K562 (cell line): Measurements from ENCODE around the gene KIF17. TPM values are rescaled to one million over a fixed set of nuclear protein-coding genes. Genes with fewer than 3 reads are reported as not detected.

Experiments
- BMI1 ChIP-seq: fragments of 150-350 bp; IDR thresholded peaks from 2 replicates; pipeline ENCODE4 v1.6.1; 2014; ENCODE audit warnings: low read length
- CBFB ChIP-seq: sonication (generic); formaldehyde crosslinking; IDR thresholded peaks from 2 replicates; pipeline ENCODE4 v1.4.0; 2020; ENCODE audit warnings: mild to moderate bottlenecking, missing genetic modification reagents
- CHD2 ChIP-seq: IDR thresholded peaks from 2 replicates; pipeline ENCODE4 v1.6.1; 2011; ENCODE audit warnings: low read depth, low read length
- CHD4 ChIP-seq: fragments of 200-600 bp; sonication (generic); IDR thresholded peaks from 3 replicates; pipeline ENCODE4 v1.6.1; 2012; ENCODE audit warnings: low read depth, mild to moderate bottlenecking, mixed read lengths, low read length, inconsistent platforms; ENCODE audit not compliant: insufficient read depth, insufficient replicate concordance, poor library complexity, severe bottlenecking
- COPS2 ChIP-seq: fragments of 450-650 bp; conservative IDR thresholded peaks from 2 replicates; pipeline ENCODE4 v1.6.1; 2016; ENCODE audit warnings: mild to moderate bottlenecking, moderate library complexity
- E2F1 ChIP-seq: sonication (generic); formaldehyde crosslinking; IDR thresholded peaks from 2 replicates; pipeline ENCODE4 v1.8.1; 2023; ENCODE audit warnings: mild to moderate bottlenecking, missing genetic modification reagents, moderate library complexity
- FOS ChIP-seq: IDR thresholded peaks from 3 replicates; pipeline ENCODE4 v1.6.1; 2011; ENCODE audit not compliant: insufficient read length; ENCODE audit errors: extremely low read depth
- FOXK2 ChIP-seq, 2 experiments: fragments of 450-650 bp; IDR thresholded peaks in 1 of 2; conservative IDR thresholded peaks in 1 of 2; 2 replicates each; pipeline ENCODE4 v1.6.1; 2016; ENCODE audit warnings: low read depth in 2 of 2, mild to moderate bottlenecking in 1 of 2
- ID3 ChIP-seq, 2 experiments: fragments of 250-450 bp in 1 of 2; fragments of 450-650 bp in 1 of 2; sonication (Bioruptor Pico) in 1 of 2; IDR thresholded peaks; 2 replicates each; pipeline versions ENCODE4 v1.6.1 to v1.8.0; 2016 to 2021; ENCODE audit warnings: mild to moderate bottlenecking in 2 of 2, moderate library complexity in 2 of 2, missing compliant biosample characterization in 1 of 2, missing genetic modification characterization in 1 of 2
- ILF3 ChIP-seq: fragments of 450-650 bp; IDR thresholded peaks from 2 replicates; pipeline ENCODE4 v1.6.1; 2018; ENCODE audit warnings: antibody characterized with exemption, mild to moderate bottlenecking, moderate library complexity, borderline replicate concordance
- JUNB ChIP-seq: fragments of 450-650 bp; formaldehyde crosslinking; conservative IDR thresholded peaks from 2 replicates; pipeline ENCODE4 v1.4.0; 2020; ENCODE audit warnings: mild to moderate bottlenecking
- KLF16 ChIP-seq: IDR thresholded peaks from 2 replicates; pipeline ENCODE4 v1.6.1; 2016; ENCODE audit warnings: antibody characterized with exemption
- MAX ChIP-seq: sonication (generic); formaldehyde crosslinking; IDR thresholded peaks from 2 replicates; pipeline ENCODE4 v1.9.0; 2022; ENCODE audit warnings: mild to moderate bottlenecking, missing genetic modification reagents
- PBX2 ChIP-seq, 2 experiments: IDR thresholded peaks in 1 of 2; conservative IDR thresholded peaks in 1 of 2; 2 replicates each; pipeline ENCODE4 v1.6.1; 2016; ENCODE audit warnings: low read depth in 2 of 2, mild to moderate bottlenecking in 1 of 2, missing compliant biosample characterization in 1 of 2, missing genetic modification characterization in 1 of 2, moderate library complexity in 1 of 2
- RAD21 ChIP-seq, 2 experiments: fragments of 250-450 bp in 1 of 2; fragments of 450-650 bp in 1 of 2; sonication (Bioruptor Pico) in 1 of 2; formaldehyde crosslinking in 1 of 2; IDR thresholded peaks in 1 of 2; conservative IDR thresholded peaks in 1 of 2; 2 replicates each; pipeline versions ENCODE4 v1.4.0 to v1.8.0; 2020 to 2022; ENCODE audit warnings: mild to moderate bottlenecking in 2 of 2, moderate library complexity in 1 of 2
- RAD51 ChIP-seq: fragments of 450-650 bp; IDR thresholded peaks from 2 replicates; pipeline ENCODE4 v1.7.1; 2016; ENCODE audit warnings: low read depth, mild to moderate bottlenecking, borderline replicate concordance
- RB1 ChIP-seq: fragments of 450-650 bp; IDR thresholded peaks from 2 replicates; pipeline ENCODE4 v1.6.1; 2017; ENCODE audit warnings: low read depth, mild to moderate bottlenecking
- SMAD4 ChIP-seq: fragments of 250-450 bp; sonication (Bioruptor Pico); conservative IDR thresholded peaks from 2 replicates; pipeline ENCODE4 v1.8.0; 2021; ENCODE audit warnings: inconsistent platforms, mild to moderate bottlenecking, moderate library complexity
- SMARCE1 ChIP-seq: fragments of 450-650 bp; IDR thresholded peaks from 2 replicates; pipeline ENCODE4 v1.7.1; 2016; ENCODE audit warnings: mild to moderate bottlenecking
- USF1 ChIP-seq: sonication (generic); formaldehyde crosslinking; IDR thresholded peaks from 2 replicates; pipeline ENCODE4 v1.9.0; 2022; ENCODE audit warnings: mild to moderate bottlenecking, missing genetic modification reagents
- ZNF398 ChIP-seq: fragments of 250-450 bp; sonication (Bioruptor Pico); IDR thresholded peaks from 2 replicates; pipeline ENCODE4 v1.8.0; 2021; ENCODE audit warnings: moderate library complexity, mild to moderate bottlenecking, inconsistent platforms
- polyA plus RNA-seq, 8 experiments: library from polyadenylated mRNA; depleted of rRNA in 4 of 8; stranded (reverse) in 5 of 8; unstranded in 3 of 8; fragments of >200 nt; fragmentation: Nextera tagmentation in 2 of 8; fragmentation: Illumina TruSeq in 1 of 8; extraction: Ambion mirVana in 2 of 8; extraction: Trizol in 1 of 8; gene quantifications; 2 replicates each; pipeline versions ENCODE4 v1.2.1 to v1.2.3, GENCODE V29; 2011 to 2014; ENCODE audit warnings: inconsistent platforms in 1 of 8, missing spikeins in 1 of 8
- total RNA-seq, 7 experiments: library from RNA; depleted of rRNA in 6 of 7; stranded (reverse); fragments of >200 nt in 6 of 7; fragmentation: Illumina TruSeq in 2 of 7; extraction: Trizol in 2 of 7; gene quantifications; 2 replicates each; pipeline versions ENCODE4 v1.2.1 to v1.2.3, GENCODE V29; 2011 to 2021; ENCODE audit warnings: low replicate concordance in 1 of 7

KIF17 gene
- total and polyA plus RNA-seq, 9 of the 15 experiments (the other 6 are each of a cell fraction or from before 2014, with no cell fraction given): 0.04 to 0.47 (median 0.18) TPM; not detected in 5

- TF ChIP-seq KLF16: no peak
- no peak for TF ChIP-seq MAX
- no peak for TF ChIP-seq RB1
- no peak for TF ChIP-seq COPS2
- no peak for TF ChIP-seq E2F1 (CRISPR knock-in tag)
- peak; percentile 67 for TF ChIP-seq FOS
- TF ChIP-seq FOXK2 (conservative IDR thresholded peaks at IDR 0.05 in 1 of 2, IDR thresholded peaks at IDR 0.05 in 1 of 2; ENCODE audit: low read depth in 2 of 2): no peak
- TF ChIP-seq CHD2: no peak
- peak; percentile 95 for TF ChIP-seq USF1 (CRISPR knock-in tag)
- no peak for TF ChIP-seq JUNB (CRISPR knock-in tag)
- peak; percentile 94 for TF ChIP-seq RAD51
- TF ChIP-seq RAD21 (CRISPR knock-in tag; conservative IDR thresholded peaks at IDR 0.05 in 1 of 2, IDR thresholded peaks at IDR 0.05 in 1 of 2): no peak
- TF ChIP-seq SMARCE1: no peak
- no peak for TF ChIP-seq SMAD4
- no peak for TF ChIP-seq BMI1
- no peak for TF ChIP-seq ID3 (CRISPR knock-in tag; IDR thresholded peaks at IDR 0.05)
- no peak for TF ChIP-seq ID3 (tag; IDR thresholded peaks at IDR 0.05)
- TF ChIP-seq CBFB: no peak
- no peak for TF ChIP-seq ZNF398 (CRISPR knock-in tag)
- TF ChIP-seq ILF3: no peak
- no peak for TF ChIP-seq CHD4
- no peak for TF ChIP-seq PBX2 (CRISPR knock-in tag; IDR thresholded peaks at IDR 0.05; ENCODE audit: low read depth)
- no peak for TF ChIP-seq PBX2 (tag; conservative IDR thresholded peaks at IDR 0.05; ENCODE audit: low read depth)
These were observed 51.0 kb downstream of the KIF17 start (continued) for GRCh38 chr1:20666804-20667203.
